ENCODE results near the gene KPNA6. TPM values are rescaled to one million over a fixed set of nuclear protein-coding genes. Genes with fewer than 3 reads are reported as not detected.
"Not testable (repeated sequence)": the region's sequence is repeated elsewhere in the genome, so short reads cannot be mapped to it uniquely, and the experiment has no call there.

KPNA6 gene
- total RNA-seq, 4 donors from 2014 or later = 35.3 to 51.2 (median 39.1) TPM

- ATAC-seq (ENCODE audit: low FRiP score) = no peak
- TF ChIP-seq CTCF (IDR thresholded peaks at IDR 0.05) = no peak
These were observed 3.7 kb upstream of the KPNA6 start for GRCh38 chr1:32104127-32104526.

DNA sequence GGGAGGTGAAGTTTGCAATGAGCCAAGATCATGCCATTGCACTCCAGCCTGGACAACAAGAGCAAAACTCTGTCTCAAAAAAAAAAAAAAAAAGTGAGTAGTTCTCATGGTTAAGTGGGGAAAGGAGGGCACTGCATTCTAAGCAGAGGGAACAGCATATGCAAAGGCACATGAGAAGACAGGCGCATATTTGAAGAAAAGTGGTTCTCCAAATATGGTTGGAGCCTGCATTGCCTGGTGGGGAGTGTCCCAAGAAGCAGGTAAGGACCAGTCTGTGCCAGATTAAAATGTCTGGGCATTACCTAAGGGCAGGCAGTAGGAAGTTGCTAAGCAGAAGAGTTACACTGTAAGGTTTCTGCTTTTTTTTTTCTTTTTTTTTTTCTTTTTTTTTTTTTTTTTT is 2.5 kb upstream of the KPNA6 start:
- DNase-seq (ENCODE audit: low spot score) (no peak), ATAC-seq (ENCODE audit: low FRiP score) (no peak)
- TF ChIP-seq CTCF (IDR thresholded peaks at IDR 0.05) = no peak

More at GRCh38 chr1:32104127-32104526, 3.7 kb upstream of the KPNA6 start:
- DNase-seq (ENCODE audit: low spot score) = no peak

DNA sequence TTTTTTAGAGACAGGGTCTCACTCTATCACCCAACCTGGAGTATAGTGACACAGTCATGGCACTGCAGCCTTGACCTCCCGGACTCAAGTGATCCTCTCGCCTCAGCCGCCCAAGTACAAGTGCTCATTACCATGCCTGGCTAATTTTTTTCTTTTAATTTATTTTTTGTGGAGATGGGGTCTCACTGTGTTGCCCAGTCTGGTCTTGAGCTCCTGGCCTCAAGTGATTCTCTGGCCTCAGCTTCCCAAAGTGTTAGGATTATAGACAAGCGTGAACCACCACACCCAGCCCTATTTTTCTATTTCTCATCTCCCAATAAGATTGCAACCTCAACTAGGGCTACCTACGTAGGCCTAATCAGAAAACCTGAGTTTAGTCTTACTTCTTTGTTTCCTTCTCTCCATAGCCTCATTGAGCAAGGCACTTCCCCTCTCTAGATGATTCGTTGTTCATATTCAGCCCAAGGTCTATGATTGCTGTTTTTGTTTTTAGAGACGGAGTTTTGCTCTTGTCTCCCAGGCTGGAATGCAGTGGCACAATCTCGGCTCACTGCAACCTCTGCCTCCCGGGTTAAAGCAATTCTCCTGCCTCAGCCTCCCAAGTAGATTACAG is 1.1 kb upstream of the KPNA6 start:
- TF ChIP-seq CTCF (IDR thresholded peaks at IDR 0.05) = no peak
- no peak for ATAC-seq (ENCODE audit: low FRiP score)
- no peak for DNase-seq (ENCODE audit: low spot score)

DNA sequence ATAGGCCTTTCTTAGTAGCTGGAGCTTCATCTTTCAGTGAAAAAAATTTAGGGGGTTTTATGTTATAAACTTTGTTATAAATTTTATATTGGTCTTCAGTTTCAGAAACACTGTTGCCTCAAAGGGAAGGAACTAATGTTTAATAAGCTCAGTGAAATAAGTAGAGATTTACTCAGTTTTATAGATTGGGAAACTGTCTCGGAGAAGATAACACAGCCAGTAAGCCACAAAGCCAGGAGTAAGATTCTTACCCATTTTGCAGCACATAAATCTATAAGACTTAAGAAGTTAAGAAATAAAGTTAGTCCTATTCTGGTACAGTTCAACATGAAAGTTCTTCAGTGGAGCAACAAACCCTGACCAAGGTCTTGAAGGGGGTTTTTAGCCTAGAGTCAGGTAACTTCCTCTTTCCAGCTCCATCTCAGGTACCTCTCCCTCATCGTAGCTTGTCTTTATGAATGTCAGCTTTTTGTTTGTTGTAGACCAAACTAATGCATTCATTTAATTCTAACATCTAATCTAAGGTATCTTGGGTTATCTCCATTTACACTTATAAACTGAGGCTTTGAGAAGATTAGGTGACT is 3.3 kb downstream of the KPNA6 start:
- no peak for DNase-seq (ENCODE audit: low spot score)
- no peak for TF ChIP-seq CTCF (IDR thresholded peaks at IDR 0.05)
- ATAC-seq (ENCODE audit: low FRiP score) = no peak

- TF ChIP-seq CTCF (IDR thresholded peaks at IDR 0.05) = no peak
- no peak for ATAC-seq (ENCODE audit: low FRiP score)
These were observed 3.9 kb downstream of the KPNA6 start for GRCh38 chr1:32111789-32112188.

DNA sequence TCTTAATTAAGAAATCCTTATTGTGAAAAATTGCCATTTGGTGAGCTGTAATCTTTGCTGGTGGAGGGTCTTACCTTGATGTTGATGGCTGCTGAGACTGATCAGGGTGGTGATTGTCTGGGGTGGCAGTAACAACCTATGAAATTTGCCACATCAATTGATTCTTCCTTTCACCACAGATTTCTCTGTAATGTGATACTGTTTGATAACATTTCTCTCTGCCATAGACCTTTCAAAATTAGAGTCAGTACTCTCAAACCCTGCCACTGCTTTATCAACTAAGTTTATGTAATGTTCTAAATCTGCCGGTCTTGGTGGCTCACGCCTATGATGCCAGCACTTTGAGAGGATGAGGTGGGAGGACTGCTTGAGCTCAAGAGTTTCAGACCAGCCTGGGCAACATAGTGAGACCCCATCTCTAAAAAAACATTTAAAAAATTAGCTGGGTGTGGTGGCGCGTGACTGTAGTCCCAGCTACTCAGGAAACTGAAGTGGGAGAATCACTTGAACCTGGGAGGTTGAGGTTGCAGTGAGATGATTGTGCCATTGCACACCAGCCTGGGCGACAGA is 5.0 kb downstream of the KPNA6 start:
- TF ChIP-seq CTCF (IDR thresholded peaks at IDR 0.05) = no peak

More at GRCh38 chr1:32111789-32112188, 3.9 kb downstream of the KPNA6 start:
- DNase-seq (ENCODE audit: low spot score) = no peak

GRCh38 chr1:32113436-32113835 is 5.6 kb downstream of the KPNA6 start:
- ATAC-seq (ENCODE audit: low FRiP score); DNase-seq (ENCODE audit: low spot score): not testable (repeated sequence)

More for the DNA sequence above, 5.0 kb downstream of the KPNA6 start:
- DNase-seq (ENCODE audit: low spot score) (no peak), ATAC-seq (ENCODE audit: low FRiP score) (no peak)
